ENCODE results near the gene GNG5. TPM values are rescaled to one million over a fixed set of nuclear protein-coding genes. Genes with fewer than 3 reads are reported as not detected.

GNG5 gene
- total and polyA plus RNA-seq, 12 donors = 34.0 to 172 (median 73.1) TPM

DNA sequence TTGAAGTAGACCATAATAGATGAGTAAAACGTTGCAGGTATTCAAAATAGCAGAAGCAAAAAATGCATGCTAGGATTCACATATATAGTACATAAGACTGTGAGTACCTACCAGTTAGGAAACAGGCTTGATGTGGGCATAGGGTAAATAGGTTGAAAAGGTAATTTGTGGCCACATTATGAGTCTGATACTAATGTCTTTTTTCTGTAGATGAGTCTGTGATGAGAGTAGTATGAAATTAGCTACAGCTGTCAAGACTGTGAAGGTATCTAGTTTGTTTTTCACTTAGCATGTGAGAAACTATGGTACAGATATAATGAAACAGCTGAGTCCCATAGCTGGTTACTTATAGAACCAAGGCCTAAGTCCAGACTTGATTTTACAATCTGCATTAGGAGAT, 12.6 kb downstream of the GNG5 start:
- intact Hi-C loops (cut with DNase I) = no loop called here
- Histone ChIP-seq H3K27me3 (no peaks in the 10 kb centered on the region), H3K27ac (no peak overlapping the region), H3K4me3 (no peak overlapping the region), H3K4me1 (replicated peaks in 1 of 2) (no peaks in the 10 kb centered on the region), H3K9me3 (replicated peaks in 1 of 3) (no peaks in the 10 kb centered on the region), H3K36me3 (replicated peaks in 1 of 2) (peaks cover 0 to 70% of the 10 kb centered on the region in 2 donors)
- DNase-seq = no peak
- WGBS, 4 donors = 74 to 77% (median 75%) methylated on average over 1 of the region's 1 CpG
- TF ChIP-seq POLR2A (IDR thresholded peaks at IDR 0.05) = no peak
- TF ChIP-seq, protein P1, sequence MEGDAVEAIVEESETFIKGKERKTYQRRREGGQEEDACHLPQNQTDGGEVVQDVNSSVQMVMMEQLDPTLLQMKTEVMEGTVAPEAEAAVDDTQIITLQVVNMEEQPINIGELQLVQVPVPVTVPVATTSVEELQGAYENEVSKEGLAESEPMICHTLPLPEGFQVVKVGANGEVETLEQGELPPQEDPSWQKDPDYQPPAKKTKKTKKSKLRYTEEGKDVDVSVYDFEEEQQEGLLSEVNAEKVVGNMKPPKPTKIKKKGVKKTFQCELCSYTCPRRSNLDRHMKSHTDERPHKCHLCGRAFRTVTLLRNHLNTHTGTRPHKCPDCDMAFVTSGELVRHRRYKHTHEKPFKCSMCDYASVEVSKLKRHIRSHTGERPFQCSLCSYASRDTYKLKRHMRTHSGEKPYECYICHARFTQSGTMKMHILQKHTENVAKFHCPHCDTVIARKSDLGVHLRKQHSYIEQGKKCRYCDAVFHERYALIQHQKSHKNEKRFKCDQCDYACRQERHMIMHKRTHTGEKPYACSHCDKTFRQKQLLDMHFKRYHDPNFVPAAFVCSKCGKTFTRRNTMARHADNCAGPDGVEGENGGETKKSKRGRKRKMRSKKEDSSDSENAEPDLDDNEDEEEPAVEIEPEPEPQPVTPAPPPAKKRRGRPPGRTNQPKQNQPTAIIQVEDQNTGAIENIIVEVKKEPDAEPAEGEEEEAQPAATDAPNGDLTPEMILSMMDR (IDR thresholded peaks at IDR 0.05) = no peak

DNA sequence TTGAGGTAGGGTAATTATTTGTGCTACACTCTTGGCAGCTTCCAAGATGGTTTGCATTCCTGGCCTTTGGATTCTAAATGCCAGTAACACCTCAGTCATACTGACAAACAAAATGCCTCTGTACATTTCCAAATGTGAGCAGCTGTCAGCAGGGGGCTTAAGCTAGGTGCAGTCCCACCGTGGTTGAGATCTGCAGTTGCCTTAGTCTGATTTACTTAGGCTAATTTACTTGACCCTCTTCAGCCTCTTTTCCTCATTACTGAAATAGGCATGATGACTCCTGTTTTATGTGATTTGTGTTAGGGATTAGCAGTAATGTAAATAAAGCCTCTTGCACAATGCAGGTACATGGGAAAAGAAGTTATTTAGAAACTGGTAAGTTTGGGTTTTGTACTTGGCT, 13.7 kb downstream of the GNG5 start:
- Histone ChIP-seq H3K36me3 (replicated peaks in 1 of 2) (peaks cover 0 to 60% of the 10 kb centered on the region in 2 donors), H3K9me3 (replicated peaks in 1 of 3) (no peaks in the 10 kb centered on the region), H3K27ac (no peak overlapping the region), H3K4me3 (no peak overlapping the region), H3K4me1 (replicated peaks in 1 of 2) (no peaks in the 10 kb centered on the region), H3K27me3 (no peaks in the 10 kb centered on the region)
- TF ChIP-seq POLR2A (IDR thresholded peaks at IDR 0.05) = no peak
- TF ChIP-seq, protein P1 (IDR thresholded peaks at IDR 0.05) = no peak
- DNase-seq = no peak
- WGBS, 4 donors = 87 to 100% (median 89%) methylated on average over 1 of the region's 1 CpG
- intact Hi-C loops (cut with DNase I) = no loop called here

DNA sequence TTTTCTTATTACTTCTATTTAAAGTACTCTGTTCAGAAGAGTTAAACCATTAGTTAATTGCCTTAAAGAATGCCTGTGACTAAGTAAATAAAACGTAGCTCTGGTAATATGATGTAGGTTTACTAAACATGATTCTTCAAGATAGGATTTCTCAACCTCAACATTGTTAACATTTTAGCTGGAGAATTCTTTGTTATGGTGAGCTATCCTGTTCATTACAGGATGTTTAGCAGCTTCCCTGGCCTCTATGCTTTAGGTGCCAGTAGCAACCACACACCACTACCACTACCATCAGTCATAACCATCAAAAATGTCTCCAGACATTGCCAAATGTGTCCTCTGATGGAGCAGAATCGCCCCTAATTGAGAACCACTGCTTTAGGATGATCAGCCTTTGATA, 16.6 kb downstream of the GNG5 start:
- Histone ChIP-seq H3K9me3 (replicated peaks in 1 of 3) (no peaks in the 10 kb centered on the region), H3K27me3 (no peaks in the 10 kb centered on the region), H3K36me3 (replicated peaks in 1 of 2) (peaks cover 0 to 38% of the 10 kb centered on the region in 2 donors), H3K27ac (no peak overlapping the region), H3K4me3 (no peak overlapping the region), H3K4me1 (replicated peaks in 1 of 2) (no peaks in the 10 kb centered on the region)
- WGBS, 4 donors = 82 to 94% (median 89%) methylated on average over 2 of the region's 2 CpGs
- intact Hi-C loops (cut with DNase I) = no loop called here
- DNase-seq = no peak
- TF ChIP-seq POLR2A (IDR thresholded peaks at IDR 0.05) = no peak
- TF ChIP-seq, protein P1 (IDR thresholded peaks at IDR 0.05) = no peak

DNA sequence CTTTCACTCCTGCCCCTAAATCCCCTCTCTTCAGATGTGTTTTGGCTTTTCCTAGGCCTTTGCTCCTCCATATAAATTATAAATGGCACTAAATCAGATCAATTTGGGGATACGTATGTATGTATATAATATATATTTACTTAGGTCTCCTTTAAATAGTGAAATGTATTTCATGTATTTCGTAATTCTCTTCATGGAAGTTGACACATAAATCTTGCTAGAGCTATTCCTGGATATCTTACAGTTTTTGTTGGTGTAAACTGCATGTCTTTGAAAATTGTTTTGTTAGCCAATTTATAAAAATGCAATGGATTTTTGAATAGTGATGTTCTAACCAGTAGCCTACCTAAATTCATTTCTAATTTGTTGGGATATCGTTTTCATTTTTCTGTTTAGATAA, 18.3 kb downstream of the GNG5 start:
- intact Hi-C loops (cut with DNase I) = no loop called here
- Histone ChIP-seq H3K27ac (no peak overlapping the region), H3K4me3 (no peak overlapping the region), H3K27me3 (no peaks in the 10 kb centered on the region), H3K36me3 (replicated peaks in 1 of 2) (peaks cover 0 to 45% of the 10 kb centered on the region in 2 donors), H3K9me3 (replicated peaks in 1 of 3) (no peaks in the 10 kb centered on the region), H3K4me1 (replicated peaks in 1 of 2) (no peaks in the 10 kb centered on the region)
- 58 to 97% (median 75%) methylated on average over 3 of the region's 3 CpGs for WGBS, 4 donors
- TF ChIP-seq, protein P1 (IDR thresholded peaks at IDR 0.05) = no peak
- no peak for TF ChIP-seq POLR2A (IDR thresholded peaks at IDR 0.05)
- DNase-seq = no peak

Data from adrenal gland (tissue), 12 donors.